ENCODE results near the gene ADAM12. TPM values are rescaled to one million over a fixed set of nuclear protein-coding genes. Genes with fewer than 3 reads are reported as not detected.

Gene ADAM12
- total RNA-seq, 1 donor from 2014 or later, result 18.4 TPM

- Mint-ChIP-seq H3K9me3 (ENCODE audit: unreplicated experiment) (peaks cover 6% of the 10 kb centered on the region), H3K4me3 (ENCODE audit: unreplicated experiment) (no peak overlapping the region), H3K27ac (ENCODE audit: unreplicated experiment) (no peak overlapping the region), H3K27me3 (ENCODE audit: unreplicated experiment) (peaks cover 5% of the 10 kb centered on the region), H3K36me3 (ENCODE audit: unreplicated experiment) (no peaks in the 10 kb centered on the region), H3K4me1 (ENCODE audit: low read depth, unreplicated experiment) (peaks cover 22% of the 10 kb centered on the region)
- TF ChIP-seq CTCF (IDR thresholded peaks at IDR 0.05; ENCODE audit: partially characterized antibody, unreplicated experiment), result no peak
- no peak for DNase-seq
These were observed 157.7 kb downstream of the ADAM12 start for GRCh38 chr10:126230587-126230986.

- peak overlapping the region; percentile 60 for H3K27ac Mint-ChIP-seq (ENCODE audit: unreplicated experiment)
- no peaks in the 10 kb centered on the region for H3K36me3 Mint-ChIP-seq (ENCODE audit: unreplicated experiment)
- DNase-seq, result no peak
- H3K4me1 Mint-ChIP-seq (ENCODE audit: low read depth, unreplicated experiment), result peaks cover 29% of the 10 kb centered on the region
- peaks cover 11% of the 10 kb centered on the region for H3K9me3 Mint-ChIP-seq (ENCODE audit: unreplicated experiment)
- peaks cover 5% of the 10 kb centered on the region for H3K27me3 Mint-ChIP-seq (ENCODE audit: unreplicated experiment)
- TF ChIP-seq CTCF (IDR thresholded peaks at IDR 0.05; ENCODE audit: partially characterized antibody, unreplicated experiment), result no peak
- no peak overlapping the region for H3K4me3 Mint-ChIP-seq (ENCODE audit: unreplicated experiment)
These were observed 158.6 kb downstream of the ADAM12 start for GRCh38 chr10:126229686-126230085.

GRCh38 chr10:126227762-126228134, 160.5 kb downstream of the ADAM12 start:
- H3K36me3 Mint-ChIP-seq (ENCODE audit: unreplicated experiment), result no peaks in the 10 kb centered on the region
- no peak for TF ChIP-seq CTCF (IDR thresholded peaks at IDR 0.05; ENCODE audit: partially characterized antibody, unreplicated experiment)
- peak overlapping the region; percentile 33 for H3K27ac Mint-ChIP-seq (ENCODE audit: unreplicated experiment)
- H3K27me3 Mint-ChIP-seq (ENCODE audit: unreplicated experiment), result peaks cover 2% of the 10 kb centered on the region
- no peak for DNase-seq
- H3K4me3 Mint-ChIP-seq (ENCODE audit: unreplicated experiment), result no peak overlapping the region
- H3K9me3 Mint-ChIP-seq (ENCODE audit: unreplicated experiment), result peaks cover 8% of the 10 kb centered on the region
- peaks cover 21% of the 10 kb centered on the region for H3K4me1 Mint-ChIP-seq (ENCODE audit: low read depth, unreplicated experiment)

GRCh38 chr10:126226988-126227761, 161.1 kb downstream of the ADAM12 start:
- H3K9me3 Mint-ChIP-seq (ENCODE audit: unreplicated experiment), result peaks cover 8% of the 10 kb centered on the region
- H3K27ac Mint-ChIP-seq (ENCODE audit: unreplicated experiment), result no peak overlapping the region
- H3K27me3 Mint-ChIP-seq (ENCODE audit: unreplicated experiment), result peaks cover 6% of the 10 kb centered on the region
- H3K36me3 Mint-ChIP-seq (ENCODE audit: unreplicated experiment), result no peaks in the 10 kb centered on the region
- peaks cover 24% of the 10 kb centered on the region for H3K4me1 Mint-ChIP-seq (ENCODE audit: low read depth, unreplicated experiment)
- DNase-seq, result no peak
- no peak overlapping the region for H3K4me3 Mint-ChIP-seq (ENCODE audit: unreplicated experiment)
- TF ChIP-seq CTCF (IDR thresholded peaks at IDR 0.05; ENCODE audit: partially characterized antibody, unreplicated experiment), result no peak

GRCh38 chr10:126226205-126226604, 162.1 kb downstream of the ADAM12 start:
- peaks cover 24% of the 10 kb centered on the region for H3K4me1 Mint-ChIP-seq (ENCODE audit: low read depth, unreplicated experiment)
- TF ChIP-seq CTCF (IDR thresholded peaks at IDR 0.05; ENCODE audit: partially characterized antibody, unreplicated experiment), result no peak
- no peak overlapping the region for H3K4me3 Mint-ChIP-seq (ENCODE audit: unreplicated experiment)
- H3K27me3 Mint-ChIP-seq (ENCODE audit: unreplicated experiment), result peaks cover 6% of the 10 kb centered on the region
- DNase-seq, result no peak
- no peak overlapping the region for H3K27ac Mint-ChIP-seq (ENCODE audit: unreplicated experiment)
- no peaks in the 10 kb centered on the region for H3K36me3 Mint-ChIP-seq (ENCODE audit: unreplicated experiment)
- H3K9me3 Mint-ChIP-seq (ENCODE audit: unreplicated experiment), result peaks cover 7% of the 10 kb centered on the region

Data from glutamatergic neuron (in vitro differentiated cells).